Cardiac muscle cell (in vitro differentiated cells and primary cell): ENCODE data around the gene ZC3H12C. TPM values are rescaled to one million over a fixed set of nuclear protein-coding genes. Genes with fewer than 3 reads are reported as not detected.

ENCODE experiments used
- DNase-seq, 2 donors: peaks; one replicate each; pipeline versions ENCODE4 v3.0.0 to v3.0.0-alpha.2; 2010 to 2017; ENCODE audit warnings: low read depth in 1 of 2, low spot score in 1 of 2
- H3K27ac ChIP-seq: fragments of 200-600 bp; sonication (generic); 2 replicates; pipeline ENCODE4 v1.5.1; 2016
- H3K27me3 ChIP-seq: fragments of 200-600 bp; sonication (generic); 2 replicates; pipeline ENCODE4 v1.6.0; 2016; ENCODE audit warnings: control low read depth
- H3K36me3 ChIP-seq: fragments of 200-600 bp; sonication (generic); 2 replicates; pipeline ENCODE4 v1.5.1; 2016; ENCODE audit warnings: control low read depth
- H3K4me1 ChIP-seq: fragments of 200-600 bp; sonication (generic); 2 replicates; pipeline ENCODE4 v1.8.1; 2017; ENCODE audit warnings: low read depth, mild to moderate bottlenecking, mixed run types
- H3K4me3 ChIP-seq: fragments of 200-600 bp; sonication (generic); 2 replicates; pipeline ENCODE4 v1.5.1; 2016; ENCODE audit warnings: mild to moderate bottlenecking
- H3K9me3 ChIP-seq: fragments of 200-600 bp; sonication (generic); 2 replicates; pipeline ENCODE4 v1.5.1; 2017; ENCODE audit warnings: low read depth, mild to moderate bottlenecking, control low read depth
- CTCF ChIP-seq: IDR thresholded peaks from 2 replicates; pipeline ENCODE4 v1.5.1; 2012; ENCODE audit warnings: low read depth, mild to moderate bottlenecking, low read length
- polyA plus RNA-seq: library from polyadenylated mRNA; unstranded; fragments of >200 nt; fragmentation: Nextera tagmentation; extraction: Ambion mirVana; gene quantifications from 2 replicates; pipeline ENCODE4 v1.2.1, GENCODE V29; 2016
- total RNA-seq: library from RNA; depleted of rRNA; stranded (reverse); fragments of >200 nt; gene quantifications from 2 replicates; pipeline ENCODE4 v1.2.3, GENCODE V29; 2016

ZC3H12C gene
- total and polyA plus RNA-seq, 2 experiments from 2014 or later = 1.0 to 7.1 TPM

GRCh38 chr11:110126936-110127335 lies 33.7 kb downstream of the ZC3H12C start:
- TF ChIP-seq CTCF = no peak
- H3K9me3 ChIP-seq = no peaks in the 10 kb centered on the region
- no peak overlapping the region for H3K4me3 ChIP-seq
- H3K4me1 ChIP-seq = peaks cover 12% of the 10 kb centered on the region
- no peaks in the 10 kb centered on the region for H3K36me3 ChIP-seq
- peak in 1 of 2 donors; percentile 14 for DNase-seq
- H3K27me3 ChIP-seq = no peaks in the 10 kb centered on the region
- no peak overlapping the region for H3K27ac ChIP-seq

- Histone ChIP-seq H3K4me1 (peaks cover 12% of the 10 kb centered on the region), H3K9me3 (no peaks in the 10 kb centered on the region), H3K36me3 (no peaks in the 10 kb centered on the region), H3K27ac (no peak overlapping the region), H3K27me3 (no peaks in the 10 kb centered on the region), H3K4me3 (no peak overlapping the region)
- peak in 1 of 2 donors; percentile 42 for DNase-seq
- TF ChIP-seq CTCF = no peak
Observed at GRCh38 chr11:110128161-110128560, 35.0 kb downstream of the ZC3H12C start.

GRCh38 chr11:110130642-110131238 lies 37.5 kb downstream of the ZC3H12C start:
- no peaks in the 10 kb centered on the region for H3K36me3 ChIP-seq
- DNase-seq = peak; percentile 9 to 70
- peaks cover 12% of the 10 kb centered on the region for H3K4me1 ChIP-seq
- no peak for TF ChIP-seq CTCF
- no peak overlapping the region for H3K4me3 ChIP-seq
- H3K9me3 ChIP-seq = no peaks in the 10 kb centered on the region
- no peak overlapping the region for H3K27ac ChIP-seq
- H3K27me3 ChIP-seq = no peaks in the 10 kb centered on the region

GRCh38 chr11:110131386-110132123 lies 38.4 kb downstream of the ZC3H12C start:
- H3K27ac ChIP-seq = no peak overlapping the region
- no peaks in the 10 kb centered on the region for H3K9me3 ChIP-seq
- H3K27me3 ChIP-seq = no peaks in the 10 kb centered on the region
- H3K4me1 ChIP-seq = peaks cover 12% of the 10 kb centered on the region
- no peaks in the 10 kb centered on the region for H3K36me3 ChIP-seq
- H3K4me3 ChIP-seq = no peak overlapping the region
- DNase-seq = no peak
- TF ChIP-seq CTCF = no peak

GRCh38 chr11:110133160-110133559 lies 40.0 kb downstream of the ZC3H12C start:
- H3K4me1 ChIP-seq = peaks cover 3% of the 10 kb centered on the region
- H3K4me3 ChIP-seq = no peak overlapping the region
- H3K36me3 ChIP-seq = no peaks in the 10 kb centered on the region
- no peaks in the 10 kb centered on the region for H3K27me3 ChIP-seq
- no peak for TF ChIP-seq CTCF
- no peak for DNase-seq
- H3K27ac ChIP-seq = no peak overlapping the region
- H3K9me3 ChIP-seq = no peaks in the 10 kb centered on the region
